HuH-7.5 (cell line): ENCODE data around the gene CCNK.
A peak's percentile ranks its signal among the peaks of the same experiment; 100 is the strongest.

Experiments used
- DNase-seq: peaks from one replicate; pipeline ENCODE4 v3.0.0; 2011; ENCODE audit warnings: low spot score

The CCNK gene

DNA sequence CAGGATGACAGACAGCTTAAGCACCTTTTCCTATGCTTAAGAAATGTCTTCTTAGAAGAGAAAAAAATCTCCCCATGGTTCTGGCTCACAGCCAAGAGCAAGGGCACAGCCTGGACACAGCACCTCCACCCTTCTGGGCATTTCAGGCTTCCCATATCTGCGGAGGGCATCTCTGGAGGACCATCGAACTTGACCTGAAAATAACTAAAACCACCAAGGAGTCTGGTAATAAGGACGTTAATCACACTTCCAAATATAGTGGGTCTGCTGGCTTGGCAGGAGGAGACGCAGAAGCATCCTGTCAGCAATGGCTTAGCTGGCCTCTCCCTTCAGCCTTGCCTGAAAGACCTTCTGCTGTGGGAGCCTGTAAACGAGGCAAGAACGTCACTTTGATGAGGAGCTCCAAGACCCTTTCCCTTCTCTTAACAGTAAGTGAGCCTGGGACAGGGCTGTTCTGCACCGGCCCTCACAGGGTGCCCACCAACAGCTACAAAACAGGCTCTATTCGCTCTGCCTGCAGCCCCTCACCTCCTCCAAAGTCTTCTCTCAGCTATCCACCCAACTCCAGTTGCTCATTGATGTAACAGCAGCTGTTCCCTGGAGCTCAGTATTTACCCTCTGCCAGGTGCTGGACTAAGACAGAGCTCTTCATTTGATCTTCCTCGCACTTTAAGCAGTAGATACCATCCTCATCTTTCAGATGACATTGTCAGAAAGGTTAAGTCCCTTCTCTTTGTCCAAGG is 13.7 kb upstream of the CCNK start:
- no peak for DNase-seq

DNA sequence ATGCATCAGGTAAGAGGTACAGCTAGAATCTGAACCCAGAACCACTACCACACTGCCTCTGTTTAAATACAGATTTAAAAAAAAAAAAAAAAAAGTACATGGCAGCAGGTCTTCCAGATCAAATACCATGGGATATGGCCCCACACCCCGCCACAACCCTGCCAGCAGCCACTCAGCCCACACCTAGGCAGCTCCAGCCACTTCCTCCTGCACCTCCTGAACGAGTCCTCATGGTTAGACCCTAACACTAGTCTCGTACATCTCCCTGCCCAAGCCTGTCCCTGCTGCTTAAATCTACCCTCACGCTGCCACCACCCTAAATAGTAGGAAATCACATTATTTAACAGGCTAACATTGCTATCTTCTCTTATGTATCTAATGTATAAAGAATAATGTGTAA is 13.1 kb upstream of the CCNK start:
- no peak for DNase-seq

- DNase-seq, result no peak
These were observed 12.2 kb upstream of the CCNK start for GRCh38 chr14:99468836-99469592.

- no peak for DNase-seq
These were observed 9.5 kb upstream of the CCNK start for GRCh38 chr14:99471731-99472130.

- DNase-seq, result no peak
These were observed 8.3 kb upstream of the CCNK start for GRCh38 chr14:99472937-99473336.

GRCh38 chr14:99473458-99473857 is 7.8 kb upstream of the CCNK start:
- no peak for DNase-seq

- no peak for DNase-seq
These were observed 6.0 kb upstream of the CCNK start for GRCh38 chr14:99475179-99475578.

DNA sequence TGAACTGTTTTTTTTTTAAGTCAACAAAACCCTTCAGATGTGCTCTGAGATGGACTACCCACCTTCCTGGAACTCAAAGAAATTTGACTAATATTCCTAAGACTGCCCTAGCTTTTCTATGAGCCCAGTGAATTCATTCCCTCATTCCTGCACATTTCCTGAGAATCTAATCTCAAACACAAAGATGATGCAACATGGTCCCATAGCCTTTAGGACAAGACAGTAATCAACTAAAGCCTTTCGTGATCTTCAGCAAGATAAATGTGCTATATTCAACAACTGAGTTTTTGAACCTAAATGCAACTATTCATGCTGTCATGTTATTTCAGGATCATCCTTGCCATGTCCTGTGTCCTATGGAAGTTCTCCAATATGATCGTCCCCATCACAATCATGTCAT is 5.5 kb upstream of the CCNK start:
- DNase-seq, result no peak

DNA sequence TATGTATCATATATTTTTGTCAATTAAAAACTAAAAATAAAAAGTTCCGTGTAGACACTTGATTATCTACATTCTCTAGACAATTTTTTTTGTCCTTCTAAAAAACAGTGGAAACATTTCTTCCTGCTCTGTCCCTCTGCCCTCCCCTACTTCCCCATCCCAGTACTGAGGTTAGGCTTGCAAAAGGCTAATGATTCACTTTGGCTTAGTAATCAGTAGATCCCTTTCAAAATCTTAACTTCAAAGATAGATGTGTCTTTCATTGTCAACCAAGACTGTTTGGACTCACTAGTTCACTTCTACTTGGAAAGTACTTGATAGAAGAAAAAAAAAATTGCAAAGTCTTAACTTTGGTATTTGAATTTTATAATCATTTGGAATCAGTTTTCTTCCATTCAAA is 4.3 kb upstream of the CCNK start:
- DNase-seq, result no peak

- no peak for DNase-seq
These were observed 3.1 kb upstream of the CCNK start for GRCh38 chr14:99478128-99478527.

GRCh38 chr14:99479160-99479905 is 1.9 kb upstream of the CCNK start:
- no peak for DNase-seq

DNA sequence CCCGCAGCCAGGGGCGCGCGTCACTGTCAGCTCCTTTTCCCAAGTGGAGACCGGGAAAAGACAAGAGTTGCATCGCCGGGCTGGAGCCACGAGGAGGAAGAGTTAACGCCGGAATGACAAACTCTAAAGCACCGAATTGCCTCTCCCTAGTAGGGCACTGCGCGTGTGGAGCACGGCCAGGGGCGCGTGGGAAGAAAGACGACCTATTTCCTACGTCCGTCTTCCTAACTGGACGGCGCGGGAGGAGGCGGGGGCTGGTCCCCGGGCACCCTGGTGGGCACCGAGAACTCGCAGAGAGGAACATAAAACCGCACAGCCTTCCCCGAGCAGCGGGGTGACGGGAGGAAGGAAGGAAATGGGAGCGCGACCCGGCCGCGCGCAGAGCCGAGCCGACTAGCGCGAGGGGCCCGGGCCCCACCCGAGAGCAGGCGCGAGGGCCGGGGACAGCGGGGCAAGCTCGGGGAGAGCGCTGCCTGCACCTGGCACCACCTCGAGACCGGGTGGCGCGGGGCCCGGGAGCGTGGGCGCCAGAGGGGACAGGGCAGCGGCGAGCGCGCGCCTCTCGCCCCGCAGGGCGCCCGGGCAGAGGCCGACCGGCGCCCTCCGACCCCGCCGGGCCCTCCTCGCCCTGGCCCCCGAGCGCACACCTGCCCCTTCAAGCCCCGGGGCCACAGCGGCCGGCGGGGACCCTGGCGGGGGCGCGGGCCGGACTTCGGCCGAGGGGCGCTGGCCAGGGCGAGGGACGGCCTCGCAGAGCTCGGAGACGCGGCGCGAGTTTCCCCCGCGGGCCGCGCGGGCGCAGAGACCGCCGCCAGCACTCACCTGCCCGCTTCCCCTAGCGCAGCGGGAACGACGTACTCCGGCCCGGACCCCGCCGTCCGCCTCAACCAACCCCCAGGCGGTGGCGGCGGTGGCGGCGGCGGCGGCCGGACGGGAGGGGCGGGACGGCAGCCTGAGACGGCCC is 1.0 kb upstream of the CCNK start, which contains the start of gene SETD3:
Gene SETD3, minus strand, starts transcription at position 954 of the 964 bp plus-strand sequence. CDS start 15,054 bp downstream, outside the sequence.
- peak; percentile 45 for DNase-seq

GRCh38 chr14:99481745-99482099 is 513 bp downstream of the CCNK start:
- no peak for DNase-seq

DNA sequence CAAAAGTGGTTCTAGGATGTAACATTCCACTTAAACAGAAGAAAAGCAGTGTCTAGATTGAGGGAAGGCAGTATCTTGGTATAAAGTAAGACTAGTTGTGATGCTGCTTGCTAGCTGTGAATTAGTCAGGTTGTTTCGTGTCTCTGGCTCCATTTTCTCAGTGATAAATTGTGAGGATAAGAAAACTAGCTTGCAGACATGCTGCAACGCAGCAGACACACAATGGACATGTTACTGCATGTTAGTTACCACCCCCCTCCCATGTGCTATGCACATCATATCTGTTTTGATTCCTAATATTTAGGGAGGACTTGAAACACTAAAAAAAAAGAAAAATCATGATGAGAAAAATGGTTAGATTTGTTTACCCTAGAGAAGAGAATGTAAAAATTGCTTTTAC is 2.9 kb downstream of the CCNK start:
- no peak for DNase-seq

DNA sequence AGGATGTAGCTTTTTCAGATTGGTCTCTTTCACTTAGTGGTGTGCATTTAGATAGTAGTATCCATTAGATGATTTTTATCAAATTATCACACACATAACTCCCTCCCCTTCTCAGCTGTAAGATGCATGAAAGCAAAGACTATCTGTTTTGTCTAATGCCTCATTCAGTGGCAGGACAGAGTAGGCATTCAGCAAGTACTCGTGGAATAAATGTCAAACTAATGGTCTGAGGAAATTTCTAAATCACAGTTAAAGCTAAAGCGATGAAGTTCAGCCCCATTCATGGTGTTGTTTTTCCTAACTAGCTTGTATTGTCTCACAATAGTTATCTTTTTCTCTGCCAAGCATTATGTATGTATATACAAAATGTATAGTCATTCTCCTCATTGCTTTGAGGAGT is 16.1 kb downstream of the CCNK start:
- DNase-seq, result no peak

DNA sequence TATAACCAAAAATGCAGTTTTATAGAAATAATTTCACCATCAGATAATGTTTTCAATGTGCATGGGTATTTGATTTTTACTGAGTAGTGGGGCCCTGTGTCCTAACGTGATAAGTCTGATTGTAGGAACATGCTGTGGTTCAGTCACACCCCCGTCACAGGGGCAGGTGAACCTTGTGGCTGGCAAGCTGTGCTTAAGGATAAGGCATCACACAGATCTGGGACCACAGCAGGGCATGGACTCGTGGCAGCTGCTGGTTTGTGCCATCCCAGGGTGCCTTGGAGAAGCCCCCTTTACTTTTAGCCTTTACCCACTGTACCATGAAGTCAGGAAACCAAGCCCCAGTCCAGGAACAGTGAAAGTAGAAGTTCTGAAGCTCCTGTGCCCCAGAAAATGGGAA is 16.7 kb downstream of the CCNK start:
- no peak for DNase-seq

DNA sequence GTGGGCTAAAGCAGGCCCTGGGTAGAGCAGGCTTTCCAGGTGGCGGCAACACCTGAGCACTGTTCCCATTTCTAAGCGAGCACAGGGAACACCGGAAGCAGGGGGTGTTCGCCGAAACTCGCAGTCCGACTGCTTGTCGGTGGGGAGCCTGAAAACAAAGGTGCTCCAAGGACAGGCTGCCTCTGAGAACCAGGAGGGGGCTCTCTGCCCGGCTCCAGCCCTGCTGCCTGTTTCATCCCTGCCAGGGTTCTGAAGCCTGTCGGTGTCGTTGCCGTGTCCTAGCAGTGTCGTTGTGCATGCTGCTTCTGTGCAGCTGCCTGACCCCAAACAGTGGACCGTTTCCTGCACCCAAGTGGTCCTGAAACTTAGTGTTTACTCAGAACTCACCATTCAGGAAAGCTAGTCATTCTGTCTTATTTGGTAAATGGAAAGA is 21.8 kb downstream of the CCNK start:
- no peak for DNase-seq

- DNase-seq, result no peak
These were observed 22.7 kb downstream of the CCNK start for GRCh38 chr14:99503848-99504453.

- no peak for DNase-seq
These were observed 23.9 kb downstream of the CCNK start for GRCh38 chr14:99505089-99505488.

DNA sequence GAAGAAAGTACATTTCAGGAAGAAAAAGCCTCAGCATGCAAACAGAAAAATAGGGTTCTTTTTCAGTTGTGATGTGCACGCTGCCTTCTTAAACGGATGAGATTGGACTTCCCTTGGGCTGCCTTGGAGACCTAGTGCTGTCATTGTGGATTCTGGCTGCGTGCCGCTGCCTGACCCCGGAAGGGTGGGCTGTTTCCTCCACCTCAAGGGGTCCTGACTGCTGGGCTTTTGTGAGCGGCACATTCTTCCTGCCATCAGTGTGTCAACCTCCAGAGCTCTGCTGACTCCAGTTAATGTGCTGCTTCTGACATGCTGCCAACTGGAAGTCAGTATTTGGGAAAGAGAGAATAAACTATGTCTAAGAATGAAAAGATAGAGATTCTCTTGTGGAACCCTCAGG is 25.1 kb downstream of the CCNK start:
- DNase-seq, result no peak
